Transverse colon (tissue), 4 donors: ENCODE data around the gene ACP4.

Source experiments
- EP300 ChIP-seq: sonication (generic); formaldehyde crosslinking; IDR thresholded peaks from one replicate; pipeline ENCODE4 v1.6.1; 2017; ENCODE audit warnings: antibody characterized with exemption, low read depth
- POLR2A ChIP-seq: fragments of 450-650 bp; IDR thresholded peaks from one replicate; pipeline ENCODE4 v1.6.1; 2016; ENCODE audit warnings: antibody characterized with exemption, mild to moderate bottlenecking, moderate library complexity
- POLR2AphosphoS5 ChIP-seq, 3 donors: sonication (generic); formaldehyde crosslinking; IDR thresholded peaks; one replicate each; pipeline ENCODE4 v1.6.1; 2016; ENCODE audit warnings: antibody characterized with exemption in 3 of 3
- TF ChIP-seq, protein P1 (sequence below), 5 experiments: fragments of 200-600 bp in 3 of 5; fragments of 450-650 bp in 2 of 5; sonication (generic) in 3 of 5; IDR thresholded peaks; 1 replicate in 2 of 5; 2 replicates in 3 of 5; pipeline ENCODE4 v1.5.1; 2016 to 2017; ENCODE audit warnings: antibody characterized with exemption in 5 of 5, inconsistent platforms in 3 of 5, mild to moderate bottlenecking in 2 of 5, moderate library complexity in 1 of 5

GRCh38 chr19:50753879-50754278 lies 36.3 kb upstream of the ACP4 start:
- TF ChIP-seq, protein P1, sequence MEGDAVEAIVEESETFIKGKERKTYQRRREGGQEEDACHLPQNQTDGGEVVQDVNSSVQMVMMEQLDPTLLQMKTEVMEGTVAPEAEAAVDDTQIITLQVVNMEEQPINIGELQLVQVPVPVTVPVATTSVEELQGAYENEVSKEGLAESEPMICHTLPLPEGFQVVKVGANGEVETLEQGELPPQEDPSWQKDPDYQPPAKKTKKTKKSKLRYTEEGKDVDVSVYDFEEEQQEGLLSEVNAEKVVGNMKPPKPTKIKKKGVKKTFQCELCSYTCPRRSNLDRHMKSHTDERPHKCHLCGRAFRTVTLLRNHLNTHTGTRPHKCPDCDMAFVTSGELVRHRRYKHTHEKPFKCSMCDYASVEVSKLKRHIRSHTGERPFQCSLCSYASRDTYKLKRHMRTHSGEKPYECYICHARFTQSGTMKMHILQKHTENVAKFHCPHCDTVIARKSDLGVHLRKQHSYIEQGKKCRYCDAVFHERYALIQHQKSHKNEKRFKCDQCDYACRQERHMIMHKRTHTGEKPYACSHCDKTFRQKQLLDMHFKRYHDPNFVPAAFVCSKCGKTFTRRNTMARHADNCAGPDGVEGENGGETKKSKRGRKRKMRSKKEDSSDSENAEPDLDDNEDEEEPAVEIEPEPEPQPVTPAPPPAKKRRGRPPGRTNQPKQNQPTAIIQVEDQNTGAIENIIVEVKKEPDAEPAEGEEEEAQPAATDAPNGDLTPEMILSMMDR (IDR thresholded peaks at IDR 0.05): no peak
- TF ChIP-seq POLR2A (no peak), POLR2AphosphoS5 (IDR thresholded peaks at IDR 0.05) (no peak), EP300 (no peak)
